ENCODE measurements around the gene MYL3.

GRCh38 chr3:46864061-46864881 lies 1.0 kb upstream of the MYL3 start:
- TF ChIP-seq CTCF (IDR thresholded peaks at IDR 0.05; ENCODE audit: low read length): no peak
- no peak for TF ChIP-seq EZH2phosphoT487 (IDR thresholded peaks at IDR 0.05; ENCODE audit: low read length)
